ACC112 (cell line): Measurements from ENCODE around the gene CBX2.

Experiments
- H2AFZ ChIP-seq: fragments of 200-600 bp; sonication (generic); one replicate; pipeline ENCODE4 v1.6.0; 2017; ENCODE audit warnings: antibody characterized with exemption, low read length; ENCODE audit not compliant: unreplicated experiment
- H3K27ac ChIP-seq: fragments of 200-600 bp; sonication (generic); 2 replicates; pipeline ENCODE4 v1.5.1; 2014; ENCODE audit warnings: low read depth, mild to moderate bottlenecking, antibody characterized with exemption, low read length, moderate library complexity
- H3K27me3 ChIP-seq: fragments of 200-600 bp; sonication (generic); 2 replicates; pipeline ENCODE4 v1.6.1; 2014; ENCODE audit warnings: mild to moderate bottlenecking, antibody characterized with exemption, low read length, moderate library complexity, mixed read lengths; ENCODE audit not compliant: insufficient read depth
- H3K36me3 ChIP-seq: fragments of 200-600 bp; sonication (generic); 2 replicates; pipeline ENCODE4 v1.6.1; 2016; ENCODE audit warnings: mild to moderate bottlenecking, antibody characterized with exemption, low read length, moderate library complexity, mixed read lengths; ENCODE audit not compliant: insufficient read depth
- H3K4me1 ChIP-seq: fragments of 200-600 bp; sonication (generic); one replicate; pipeline ENCODE4 v1.6.1; 2016; ENCODE audit warnings: low read length, mixed read lengths; ENCODE audit not compliant: insufficient read depth, unreplicated experiment, control insufficient read depth
- H3K4me3 ChIP-seq: fragments of 200-600 bp; sonication (generic); 2 replicates; pipeline ENCODE4 v1.5.1; 2014; ENCODE audit warnings: mild to moderate bottlenecking, low read depth, low read length
- H3K79me2 ChIP-seq: fragments of 200-600 bp; sonication (generic); one replicate; pipeline ENCODE4 v1.6.0; 2016; ENCODE audit warnings: low read length; ENCODE audit not compliant: control insufficient read depth, unreplicated experiment, insufficient read depth

CBX2 gene

DNA sequence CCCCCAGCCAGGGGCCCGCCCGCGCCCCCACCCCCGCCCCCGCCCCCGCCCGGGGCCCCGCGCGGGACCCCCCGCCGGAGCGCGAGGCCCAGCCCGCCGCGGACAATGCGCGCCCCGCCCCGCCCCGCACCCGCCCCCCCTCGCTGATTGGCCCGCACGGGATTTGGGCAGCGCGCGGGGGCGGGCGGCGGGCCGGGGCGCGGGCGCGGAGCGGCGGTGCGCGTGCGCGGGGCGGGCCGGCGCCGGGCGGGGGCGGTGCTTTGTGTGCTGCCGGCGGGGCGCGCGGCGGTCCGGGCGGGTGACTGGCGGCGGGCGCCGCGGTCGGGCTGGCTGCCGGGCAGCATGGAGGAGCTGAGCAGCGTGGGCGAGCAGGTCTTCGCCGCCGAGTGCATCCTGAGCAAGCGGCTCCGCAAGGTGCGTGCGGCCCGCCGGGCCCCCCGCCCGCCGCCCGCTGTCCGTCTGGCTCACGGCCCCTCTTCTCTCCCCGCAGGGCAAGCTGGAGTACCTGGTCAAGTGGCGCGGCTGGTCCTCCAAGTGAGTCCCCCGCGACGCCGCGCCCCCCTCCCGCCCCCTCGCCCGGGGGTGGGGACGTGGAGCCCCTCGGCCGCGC is at the start of gene CBX2:
TSS of gene CBX2 (plus strand) at position 255 of the 610 bp plus-strand sequence. CDS start at position 343, 88 bp downstream.
- H3K4me1 ChIP-seq: no peaks in the 10 kb centered on the region
- peak within 1 kb of the TSS; percentile 76 for H2AFZ ChIP-seq

DNA sequence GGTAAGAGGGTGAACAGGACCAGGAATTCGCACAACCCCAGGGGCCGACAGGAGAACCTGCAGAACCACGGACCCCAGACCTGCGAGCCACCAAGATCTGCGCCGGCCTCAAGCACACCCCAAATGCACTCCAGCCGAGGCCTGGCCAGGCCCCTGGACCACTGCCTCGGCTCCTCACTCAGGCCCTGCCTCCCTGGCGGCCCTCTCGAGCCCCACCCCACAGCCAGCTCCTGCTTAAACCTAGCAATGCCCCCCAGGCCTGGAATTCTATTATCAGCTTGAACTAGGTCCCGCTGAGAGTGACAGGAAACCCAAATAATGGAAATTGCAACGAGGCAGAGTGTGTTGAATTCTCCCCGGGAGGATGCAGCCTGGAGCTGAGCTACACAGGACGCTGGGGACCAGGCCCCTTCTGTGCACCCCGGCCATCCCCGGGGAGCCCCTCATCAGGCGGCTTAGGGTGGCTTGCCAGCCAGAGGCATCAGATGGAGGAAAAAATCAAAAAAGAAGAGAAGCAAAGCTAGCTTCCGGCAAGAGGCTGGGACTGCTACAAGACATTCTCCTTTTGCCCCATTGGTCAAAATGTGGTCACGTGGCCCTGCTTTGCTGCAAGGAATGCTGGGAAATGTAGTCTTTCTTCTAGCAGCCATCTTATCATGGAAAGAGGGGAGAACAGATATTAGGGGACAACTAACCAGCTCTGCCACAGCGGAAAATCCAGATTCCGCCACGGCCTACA is 49.6 kb upstream of the CBX2 start:
- Histone ChIP-seq H3K27ac (no peak overlapping the region), H3K27me3 (no peaks in the 10 kb centered on the region)

More for the DNA sequence above, at the start of gene CBX2:
- no peaks in the 10 kb centered on the region for H3K36me3 ChIP-seq
- H3K4me3 ChIP-seq: peak within 1 kb of the TSS; percentile 80
- no peaks in the 10 kb centered on the region for H3K79me2 ChIP-seq
- no peak within 1 kb of the TSS for H3K27ac ChIP-seq
- peaks cover 50% of the 10 kb centered on the region for H3K27me3 ChIP-seq

DNA sequence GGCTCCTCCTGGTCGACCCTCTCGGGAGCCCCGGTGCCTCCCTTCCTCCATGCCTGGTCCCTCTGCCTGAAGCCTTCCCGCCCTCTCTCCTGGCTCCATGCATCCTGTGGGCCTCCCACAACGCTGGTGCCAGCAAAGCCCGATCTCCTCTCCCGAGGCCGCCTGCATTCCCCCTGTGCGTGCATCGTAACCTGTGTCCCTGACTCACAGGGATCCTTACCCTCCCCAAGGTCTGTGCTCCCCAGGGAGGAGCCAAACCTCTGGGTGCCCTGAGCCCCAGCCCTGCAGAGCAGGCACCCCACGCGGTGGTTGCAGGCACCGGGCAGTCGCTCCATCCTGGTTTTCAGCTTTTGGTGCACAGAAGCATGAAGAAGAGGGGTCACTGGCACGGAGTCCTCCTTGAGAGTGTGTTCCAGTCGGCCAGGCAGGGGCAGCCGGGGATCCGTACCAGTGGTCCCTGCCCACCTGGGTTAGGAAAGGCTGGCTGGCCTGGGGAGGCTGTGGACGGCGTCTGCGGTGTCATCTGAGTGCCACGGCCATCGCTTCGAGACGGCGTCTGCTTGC is 49.0 kb upstream of the CBX2 start:
- H3K27me3 ChIP-seq: no peaks in the 10 kb centered on the region
- H3K79me2 ChIP-seq: no peaks in the 10 kb centered on the region
- no peak overlapping the region for H3K27ac ChIP-seq
- H3K4me1 ChIP-seq: no peaks in the 10 kb centered on the region
- no peaks in the 10 kb centered on the region for H3K36me3 ChIP-seq
- H2AFZ ChIP-seq: peak overlapping the region; percentile 98
- peak overlapping the region; percentile 64; the same call in 1 of the 2 replicates for H3K4me3 ChIP-seq

More for the DNA sequence above, 49.6 kb upstream of the CBX2 start:
- Histone ChIP-seq H2AFZ (peak overlapping the region; percentile 98), H3K4me1 (no peaks in the 10 kb centered on the region), H3K36me3 (no peaks in the 10 kb centered on the region), H3K4me3 (peak overlapping the region; percentile 64), H3K79me2 (no peaks in the 10 kb centered on the region)

DNA sequence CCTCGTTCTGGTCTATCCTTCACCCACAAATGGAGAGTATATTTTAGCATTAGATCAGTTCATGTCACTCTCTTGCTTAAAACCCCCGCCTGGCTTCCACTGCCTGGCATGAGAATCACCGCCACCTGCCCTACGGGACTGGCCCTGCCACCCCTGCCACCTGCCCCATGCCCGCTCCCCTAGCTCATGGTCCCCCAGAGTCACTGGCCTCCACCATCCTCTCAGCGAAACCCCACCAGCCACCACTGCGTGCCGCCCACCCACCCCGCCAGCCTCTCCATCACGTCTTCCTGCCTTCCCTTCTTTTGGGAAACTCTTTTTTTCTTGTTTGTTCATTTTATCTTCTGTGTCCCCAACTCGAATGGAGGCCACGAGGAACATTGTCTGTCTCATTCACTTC is 48.2 kb upstream of the CBX2 start:
- H3K4me1 ChIP-seq: no peaks in the 10 kb centered on the region
- no peak overlapping the region for H3K4me3 ChIP-seq
- no peak overlapping the region for H2AFZ ChIP-seq
- no peak overlapping the region for H3K27ac ChIP-seq
- H3K36me3 ChIP-seq: no peaks in the 10 kb centered on the region
- no peaks in the 10 kb centered on the region for H3K27me3 ChIP-seq
- H3K79me2 ChIP-seq: no peaks in the 10 kb centered on the region

DNA sequence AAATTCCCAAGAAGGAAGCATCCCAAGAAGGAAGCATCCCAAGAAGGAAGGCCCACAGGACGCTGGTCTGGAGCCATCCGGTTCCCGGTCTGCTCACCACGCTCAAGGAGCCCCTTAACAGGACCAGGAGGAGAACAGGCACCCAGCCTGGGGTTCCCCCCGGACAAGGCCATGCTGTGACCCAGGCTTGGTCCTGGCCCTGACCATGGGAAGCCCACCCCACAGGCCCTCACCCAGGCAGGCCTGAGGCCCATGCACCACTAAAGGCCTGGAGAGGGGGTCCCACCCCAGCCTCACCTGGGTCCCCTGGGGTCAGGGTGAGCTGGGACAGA is 47.5 kb upstream of the CBX2 start:
- Histone ChIP-seq H3K36me3 (no peaks in the 10 kb centered on the region), H3K27me3 (no peaks in the 10 kb centered on the region), H2AFZ (no peak overlapping the region), H3K4me1 (no peaks in the 10 kb centered on the region), H3K27ac (no peak overlapping the region), H3K4me3 (no peak overlapping the region), H3K79me2 (no peaks in the 10 kb centered on the region)

DNA sequence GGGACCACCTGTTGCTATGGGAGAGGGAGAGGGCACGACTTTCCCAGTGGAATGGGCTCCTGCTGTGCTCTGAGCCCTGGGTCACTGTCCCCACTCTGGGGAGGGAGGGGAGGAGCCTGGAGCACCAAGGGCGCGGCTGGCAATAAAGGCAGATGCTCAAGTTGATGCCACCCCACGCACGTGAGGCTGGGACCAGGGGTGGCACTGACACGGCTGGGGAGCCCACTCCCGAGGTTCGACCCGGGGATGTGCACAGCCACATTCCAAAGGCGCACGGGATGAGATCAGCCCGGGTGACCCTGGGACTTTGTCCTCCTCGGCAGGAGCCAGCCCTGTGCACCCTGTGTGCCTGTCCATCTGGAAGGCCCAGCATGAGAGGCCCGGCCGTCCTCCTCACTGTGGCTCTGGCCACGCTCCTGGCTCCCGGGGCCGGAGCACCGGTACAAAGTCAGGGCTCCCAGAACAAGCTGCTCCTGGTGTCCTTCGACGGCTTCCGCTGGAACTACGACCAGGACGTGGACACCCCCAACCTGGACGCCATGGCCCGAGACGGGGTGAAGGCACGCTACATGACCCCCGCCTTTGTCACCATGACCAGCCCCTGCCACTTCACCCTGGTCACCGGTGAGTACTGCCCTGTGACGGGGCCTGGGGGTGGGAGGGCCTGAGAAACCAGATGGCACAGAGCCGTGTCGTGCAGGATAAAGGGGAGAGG is 47.0 kb upstream of the CBX2 start, which contains the start of gene ENPP7:
TSS of gene ENPP7 (plus strand) at position 175 of the 715 bp plus-strand sequence. CDS start at position 372, 197 bp downstream.
- Histone ChIP-seq H3K36me3 (no peaks in the 10 kb centered on the region), H3K4me3 (no peak within 1 kb of the TSS), H3K27ac (no peak within 1 kb of the TSS), H3K79me2 (no peaks in the 10 kb centered on the region), H3K27me3 (no peaks in the 10 kb centered on the region), H3K4me1 (no peaks in the 10 kb centered on the region), H2AFZ (no peak within 1 kb of the TSS)

DNA sequence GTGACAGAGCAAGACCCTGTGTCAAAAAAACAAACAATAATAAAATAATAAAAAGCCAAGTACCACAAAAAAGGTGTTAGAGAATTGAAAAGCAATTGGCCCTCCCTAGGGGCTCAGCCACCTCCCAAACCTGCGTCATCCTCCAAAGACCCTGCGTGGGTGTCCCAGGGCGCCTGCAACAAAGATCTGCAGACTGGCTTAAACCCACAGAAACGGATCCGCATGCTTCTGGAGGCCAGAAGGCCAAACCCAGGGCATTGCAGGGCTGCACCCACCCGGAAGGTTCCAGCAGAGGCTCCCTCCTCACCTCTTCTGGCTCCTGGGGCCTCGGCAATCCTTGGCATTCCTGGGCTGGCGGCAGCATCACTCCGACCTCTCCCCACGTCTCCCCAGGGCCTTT is 45.7 kb upstream of the CBX2 start:
- Histone ChIP-seq H3K36me3 (no peaks in the 10 kb centered on the region), H3K27ac (no peak overlapping the region), H3K4me3 (no peak overlapping the region), H3K79me2 (no peaks in the 10 kb centered on the region), H3K27me3 (no peaks in the 10 kb centered on the region), H2AFZ (no peak overlapping the region), H3K4me1 (no peaks in the 10 kb centered on the region)

DNA sequence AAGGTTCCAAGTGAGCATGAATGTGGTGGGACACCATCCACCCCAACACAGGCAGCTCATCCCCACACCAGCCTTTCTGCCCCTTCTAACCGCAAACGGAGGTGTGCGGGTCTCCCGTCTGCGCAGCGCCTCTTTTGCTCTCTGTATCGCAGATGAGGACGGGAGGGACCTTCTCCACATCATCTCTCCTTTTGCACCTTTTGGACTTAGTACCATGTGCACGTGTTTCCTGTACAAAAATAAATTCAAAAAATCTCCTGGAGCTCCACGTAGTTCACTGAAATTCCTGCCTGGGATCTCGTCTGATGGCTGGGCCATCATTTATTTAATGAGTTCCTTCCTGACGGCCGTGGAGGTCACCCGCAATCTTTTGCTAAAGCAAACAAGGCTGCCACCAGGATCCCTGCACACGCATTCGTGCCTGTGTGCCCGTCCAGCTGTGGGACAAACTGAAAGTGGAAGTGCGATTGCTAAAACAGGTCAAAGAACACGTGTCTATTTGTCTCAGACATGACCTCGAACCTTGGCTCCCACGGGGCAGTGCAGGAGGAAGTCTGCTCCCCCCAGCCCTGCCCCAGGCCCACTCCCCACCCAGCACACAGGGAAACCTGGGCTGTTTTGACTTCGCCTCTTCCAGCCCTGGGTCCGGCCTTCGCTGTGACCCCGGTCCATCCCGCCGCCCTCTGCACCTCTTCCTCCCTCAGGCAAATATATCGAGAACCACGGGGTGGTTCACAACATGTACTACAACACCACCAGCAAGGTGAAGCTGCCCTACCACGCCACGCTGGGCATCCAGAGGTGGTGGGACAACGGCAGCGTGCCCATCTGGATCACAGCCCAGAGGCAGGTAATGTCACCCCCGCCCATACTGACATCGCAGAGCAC is 44.9 kb upstream of the CBX2 start:
- peak overlapping the region; percentile 15 for H3K4me3 ChIP-seq
- H3K4me1 ChIP-seq: no peaks in the 10 kb centered on the region
- no peaks in the 10 kb centered on the region for H3K79me2 ChIP-seq
- H3K27me3 ChIP-seq: peaks cover 3% of the 10 kb centered on the region
- no peak overlapping the region for H3K27ac ChIP-seq
- no peaks in the 10 kb centered on the region for H3K36me3 ChIP-seq
- peak overlapping the region; percentile 25 for H2AFZ ChIP-seq

DNA sequence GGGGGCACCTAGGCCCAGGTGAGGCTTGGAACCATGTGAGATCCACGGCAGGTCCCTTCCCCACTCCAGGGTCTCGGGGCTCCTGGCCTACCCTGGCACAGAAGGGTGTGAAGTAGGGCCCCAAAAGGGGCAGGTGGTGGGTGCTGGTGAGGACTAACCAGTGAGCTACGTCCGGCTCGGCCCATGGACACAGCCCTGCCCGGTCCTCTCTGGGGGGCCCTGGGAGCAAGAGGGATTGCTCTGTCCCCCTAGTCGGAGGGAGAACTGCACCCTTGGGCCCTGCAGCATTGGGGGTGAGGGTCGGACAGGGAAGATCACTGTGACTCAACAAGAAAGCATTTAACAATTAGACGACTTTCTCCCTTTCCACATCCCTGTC is 44.3 kb upstream of the CBX2 start:
- no peaks in the 10 kb centered on the region for H3K36me3 ChIP-seq
- no peaks in the 10 kb centered on the region for H3K79me2 ChIP-seq
- H3K4me3 ChIP-seq: no peak overlapping the region
- no peak overlapping the region for H3K27ac ChIP-seq
- peaks cover 9% of the 10 kb centered on the region for H3K27me3 ChIP-seq
- H2AFZ ChIP-seq: no peak overlapping the region
- H3K4me1 ChIP-seq: no peaks in the 10 kb centered on the region

DNA sequence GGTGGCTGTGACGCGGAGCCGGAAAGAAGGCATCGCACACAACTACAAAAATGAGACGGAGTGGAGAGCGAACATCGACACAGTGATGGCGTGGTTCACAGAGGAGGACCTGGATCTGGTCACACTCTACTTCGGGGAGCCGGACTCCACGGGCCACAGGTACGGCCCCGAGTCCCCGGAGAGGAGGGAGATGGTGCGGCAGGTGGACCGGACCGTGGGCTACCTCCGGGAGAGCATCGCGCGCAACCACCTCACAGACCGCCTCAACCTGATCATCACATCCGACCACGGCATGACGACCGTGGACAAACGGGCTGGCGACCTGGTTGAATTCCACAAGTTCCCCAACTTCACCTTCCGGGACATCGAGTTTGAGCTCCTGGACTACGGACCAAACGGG is 42.9 kb upstream of the CBX2 start:
- no peak overlapping the region for H3K4me3 ChIP-seq
- no peaks in the 10 kb centered on the region for H3K79me2 ChIP-seq
- peaks cover 23% of the 10 kb centered on the region for H3K27me3 ChIP-seq
- H3K4me1 ChIP-seq: no peaks in the 10 kb centered on the region
- H3K36me3 ChIP-seq: no peaks in the 10 kb centered on the region
- H2AFZ ChIP-seq: no peak overlapping the region
- no peak overlapping the region for H3K27ac ChIP-seq
